HG03196 (cell line): ENCODE measurements around the gene RALGPS1.

Source experiments
- ATAC-seq: cut with Tn5 transposase; IDR thresholded peaks from one replicate; pipeline ENCODE4 v1.9.1; 2021; ENCODE audit not compliant: unreplicated experiment

The RALGPS1 gene

GRCh38 chr9:127199001-127199791, 284.6 kb downstream of the RALGPS1 start:
- ATAC-seq, result no peak

GRCh38 chr9:127200106-127200862, 285.7 kb downstream of the RALGPS1 start:
- no peak for ATAC-seq

- ATAC-seq, result no peak
These were observed 286.5 kb downstream of the RALGPS1 start for GRCh38 chr9:127201071-127201541.

- ATAC-seq, result no peak
These were observed 287.1 kb downstream of the RALGPS1 start for GRCh38 chr9:127201731-127202130.

GRCh38 chr9:127202461-127203169, 288.0 kb downstream of the RALGPS1 start:
- ATAC-seq, result no peak

- no peak for ATAC-seq
These were observed 289.2 kb downstream of the RALGPS1 start for GRCh38 chr9:127203681-127204327.

GRCh38 chr9:127204771-127205470, 290.3 kb downstream of the RALGPS1 start:
- no peak for ATAC-seq

- ATAC-seq, result no peak
These were observed 291.4 kb downstream of the RALGPS1 start for GRCh38 chr9:127205952-127206351.

- no peak for ATAC-seq
These were observed 292.1 kb downstream of the RALGPS1 start for GRCh38 chr9:127206666-127207065.

- no peak for ATAC-seq
These were observed 293.3 kb downstream of the RALGPS1 start for GRCh38 chr9:127207734-127208410.

GRCh38 chr9:127208416-127208815, 293.8 kb downstream of the RALGPS1 start:
- ATAC-seq, result no peak

GRCh38 chr9:127209220-127209619, 294.6 kb downstream of the RALGPS1 start:
- no peak for ATAC-seq

- ATAC-seq, result no peak
These were observed 295.5 kb downstream of the RALGPS1 start for GRCh38 chr9:127209948-127210640.

GRCh38 chr9:127210851-127211730, 296.5 kb downstream of the RALGPS1 start:
- ATAC-seq, result no peak

- no peak for ATAC-seq
These were observed 297.4 kb downstream of the RALGPS1 start for GRCh38 chr9:127211983-127212382.

- ATAC-seq, result no peak
These were observed 297.9 kb downstream of the RALGPS1 start for GRCh38 chr9:127212453-127212852.

- no peak for ATAC-seq
These were observed 299.3 kb downstream of the RALGPS1 start for GRCh38 chr9:127213859-127214258.
